ENCODE measurements around the gene GALM.
A peak's percentile ranks its signal among the peaks of the same experiment; 100 is the strongest.
"Not testable (repeated sequence)": the region's sequence is repeated elsewhere in the genome, so short reads cannot be mapped to it uniquely, and the experiment has no call there.

The GALM gene

GRCh38 chr2:38650012-38650411, 15.9 kb upstream of the GALM start:
- DNase-seq = no peak

DNA sequence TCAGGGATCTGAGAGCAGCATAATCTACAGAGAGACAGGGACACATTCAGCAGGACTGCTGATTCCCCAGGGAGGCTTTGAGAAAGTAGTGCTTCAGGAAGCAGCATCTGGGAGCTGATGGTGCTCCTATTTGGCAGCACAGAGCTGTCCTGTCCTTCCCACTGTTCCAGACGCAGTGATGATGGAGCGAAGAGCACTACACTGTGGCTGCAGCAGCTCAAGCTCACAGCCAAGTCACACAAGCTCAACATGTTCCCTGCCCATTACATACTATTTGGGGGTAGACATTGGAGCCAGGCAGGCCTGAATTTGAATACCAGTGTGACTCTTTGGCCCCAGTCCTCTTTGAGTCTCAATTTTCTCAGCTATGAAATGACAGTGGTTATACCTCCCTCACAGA, 15.2 kb upstream of the GALM start:
- no peak for DNase-seq

GRCh38 chr2:38652431-38653273, 13.3 kb upstream of the GALM start:
- no peak for DNase-seq

- no peak for DNase-seq
Measured at GRCh38 chr2:38653380-38653714, 12.6 kb upstream of the GALM start.

DNA sequence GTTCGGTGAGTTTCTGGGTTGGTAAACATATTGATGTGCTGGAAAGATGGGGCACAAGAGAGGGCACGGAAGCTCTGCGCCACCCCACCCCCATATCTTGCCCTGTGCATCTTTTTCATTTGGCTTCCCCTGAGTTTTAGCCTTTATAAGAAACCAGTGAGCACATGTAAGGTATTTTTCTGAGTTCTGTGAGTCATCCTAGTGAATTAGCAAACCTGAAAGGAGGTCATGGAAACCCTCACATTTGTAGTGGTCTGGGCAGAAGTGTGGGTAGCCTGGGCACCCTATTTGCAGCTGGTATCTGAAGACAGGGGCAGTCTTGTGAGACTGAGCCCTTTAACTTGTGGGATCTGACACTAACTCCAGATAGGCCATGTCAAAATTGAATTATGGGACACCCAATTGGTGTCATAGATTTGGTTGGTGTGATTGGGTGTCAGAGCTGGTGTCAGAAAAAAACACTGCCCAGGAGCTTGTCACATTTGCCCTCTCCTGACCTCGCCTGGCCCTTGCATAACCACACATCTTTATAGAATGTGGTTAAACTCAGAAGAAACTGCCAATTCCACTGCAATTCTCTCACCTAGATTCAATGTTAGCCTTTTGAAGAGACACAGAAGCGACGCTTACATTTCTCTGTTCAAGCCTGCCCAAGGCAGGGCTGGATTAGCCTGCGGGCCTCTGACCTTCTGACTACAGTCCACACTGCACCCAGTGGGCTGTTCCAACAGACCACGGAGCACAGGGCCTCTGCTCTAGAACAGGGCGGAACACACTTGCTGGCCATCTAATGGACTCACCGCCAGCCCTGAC, 12.0 kb upstream of the GALM start:
- no peak for DNase-seq

DNA sequence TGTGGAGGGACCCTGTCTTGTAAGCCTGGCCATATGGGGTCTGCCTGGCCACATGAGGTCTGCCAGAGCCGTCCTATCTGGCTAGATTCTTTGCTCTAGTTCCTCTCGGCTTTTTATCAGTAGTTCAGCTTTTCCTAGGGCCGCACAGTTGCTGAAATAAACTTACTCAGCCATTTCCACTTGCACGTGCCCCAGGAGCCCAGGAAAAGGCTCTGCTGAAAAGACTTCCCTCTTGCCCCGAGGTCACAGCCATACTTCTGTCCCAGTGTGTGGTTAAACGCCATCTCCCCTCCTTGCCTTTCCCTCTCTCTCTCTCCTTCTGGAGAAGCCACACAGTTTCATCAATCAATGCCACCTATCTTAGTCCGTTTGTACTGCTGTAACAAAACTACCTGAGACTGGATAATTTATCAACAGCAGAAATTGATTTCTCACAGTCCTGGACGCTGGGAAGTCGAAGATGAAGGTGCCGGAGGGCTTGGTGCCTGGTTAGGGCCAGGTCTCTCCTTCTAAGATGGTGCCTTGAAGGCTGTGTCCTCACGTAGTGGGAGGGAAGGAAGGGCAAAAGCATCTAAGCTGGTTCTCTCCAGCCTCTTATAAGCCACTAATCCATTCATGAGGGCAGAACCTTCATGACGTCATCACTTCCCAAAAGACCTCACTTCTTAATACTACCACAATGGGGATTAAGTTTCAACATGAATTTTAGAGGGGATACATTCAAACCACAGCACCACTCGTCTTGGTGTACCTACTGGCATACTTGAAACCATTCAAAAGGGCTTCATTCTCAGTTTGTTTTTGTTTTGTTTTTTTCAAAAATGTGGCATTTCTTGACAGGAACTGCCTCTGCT, 11.2 kb upstream of the GALM start:
- DNase-seq = no peak

- no peak for DNase-seq
Measured at GRCh38 chr2:38655441-38655840, 10.5 kb upstream of the GALM start.

DNA sequence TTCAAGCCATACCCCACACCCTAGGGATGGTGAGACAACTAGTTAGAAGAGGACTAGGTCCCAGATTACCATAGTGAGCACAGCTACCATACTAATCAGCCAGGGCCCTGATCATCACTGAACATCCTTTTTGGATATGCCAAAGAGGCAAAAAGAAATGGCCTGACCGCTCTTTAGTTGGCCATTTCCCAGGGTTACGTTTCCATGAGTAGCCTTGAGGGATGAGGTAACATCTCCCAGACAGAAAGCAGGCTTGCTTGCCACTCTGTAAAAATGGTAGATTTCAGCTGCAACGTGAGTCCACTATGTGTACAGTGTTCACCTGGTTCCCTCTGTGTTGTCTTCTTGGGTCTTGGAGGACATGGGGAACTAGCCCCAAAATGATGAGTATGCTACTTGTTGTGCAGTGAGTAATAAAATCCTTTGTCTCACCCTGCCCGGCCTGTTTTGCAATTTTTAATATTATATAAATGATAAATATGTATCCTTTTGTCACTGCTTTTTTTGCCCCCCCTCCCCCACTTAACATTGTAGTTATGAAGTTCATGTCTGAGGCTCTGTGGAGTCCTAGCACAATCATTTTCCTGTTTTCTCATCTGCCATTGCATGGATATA, 8.9 kb upstream of the GALM start:
- DNase-seq = no peak

- DNase-seq = no peak
Measured at GRCh38 chr2:38658613-38659012, 7.3 kb upstream of the GALM start.

DNA sequence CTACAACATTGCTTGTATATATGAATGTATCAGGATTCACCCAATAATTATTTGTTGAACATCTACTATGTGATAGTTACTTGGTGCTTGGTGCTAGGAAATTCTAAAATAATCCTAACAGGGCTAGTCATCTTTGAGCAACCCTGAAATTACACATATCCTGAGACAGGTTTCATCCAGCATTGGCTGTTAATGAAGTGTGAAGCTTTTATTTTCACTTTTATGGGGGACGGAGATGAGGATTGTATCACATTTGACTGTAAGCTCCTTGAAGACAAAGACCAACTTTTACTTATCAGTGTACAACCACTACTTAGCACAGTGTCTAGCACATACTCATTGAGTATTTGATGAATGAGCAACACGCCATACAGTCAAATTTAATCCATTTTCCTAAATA, 6.8 kb upstream of the GALM start:
- no peak for DNase-seq

- no peak for DNase-seq
Measured at GRCh38 chr2:38660282-38660681, 5.6 kb upstream of the GALM start.

DNA sequence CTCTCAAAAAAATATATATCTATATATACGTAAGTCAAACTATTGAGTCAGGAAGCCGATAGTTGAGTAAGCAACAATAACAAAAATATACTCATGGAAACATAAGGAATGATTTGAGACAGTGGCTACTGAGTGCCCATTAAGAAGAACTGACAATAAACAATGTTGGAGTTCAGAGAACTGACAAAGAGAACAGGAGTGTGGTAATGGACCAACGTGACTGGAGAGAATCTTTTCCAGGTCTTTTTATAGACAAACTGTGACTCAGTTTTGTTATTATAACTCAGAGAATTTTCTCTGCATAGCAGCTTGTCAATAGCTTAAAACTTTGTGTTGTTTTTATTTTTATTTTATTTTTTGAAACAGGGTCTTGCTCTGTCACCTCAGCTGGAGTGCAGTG, 4.6 kb upstream of the GALM start:
- no peak for DNase-seq

DNA sequence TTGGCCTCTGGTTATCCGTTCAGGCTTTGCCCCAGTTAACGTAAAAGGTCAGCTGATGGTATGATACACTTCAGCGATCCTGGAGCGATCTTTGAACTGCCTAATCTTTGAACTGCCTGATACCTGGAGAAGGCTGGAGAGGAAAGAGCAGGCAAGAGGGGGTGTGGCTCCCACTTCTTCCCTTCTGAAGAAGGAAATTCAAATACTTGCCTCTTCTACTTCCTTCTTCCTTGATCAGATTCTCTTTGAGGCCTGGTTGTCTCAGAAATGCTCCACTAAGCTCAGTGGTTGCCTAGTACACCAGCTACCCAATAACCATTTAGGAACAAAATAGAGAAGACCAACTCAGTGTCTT, 619 bp downstream of the GALM start:
- DNase-seq = peak; percentile 18

- no peak for DNase-seq
Measured at GRCh38 chr2:38668092-38668491, 2.2 kb downstream of the GALM start.

GRCh38 chr2:38668779-38669479, 3.0 kb downstream of the GALM start:
- no peak for DNase-seq

- no peak for DNase-seq
Measured at GRCh38 chr2:38671303-38671702, 5.4 kb downstream of the GALM start.

- DNase-seq = no peak
Measured at GRCh38 chr2:38671946-38672345, 6.0 kb downstream of the GALM start.

GRCh38 chr2:38672445-38673391, 6.8 kb downstream of the GALM start:
- DNase-seq = no peak

GRCh38 chr2:38676681-38677080, 10.8 kb downstream of the GALM start:
- no peak for DNase-seq

DNA sequence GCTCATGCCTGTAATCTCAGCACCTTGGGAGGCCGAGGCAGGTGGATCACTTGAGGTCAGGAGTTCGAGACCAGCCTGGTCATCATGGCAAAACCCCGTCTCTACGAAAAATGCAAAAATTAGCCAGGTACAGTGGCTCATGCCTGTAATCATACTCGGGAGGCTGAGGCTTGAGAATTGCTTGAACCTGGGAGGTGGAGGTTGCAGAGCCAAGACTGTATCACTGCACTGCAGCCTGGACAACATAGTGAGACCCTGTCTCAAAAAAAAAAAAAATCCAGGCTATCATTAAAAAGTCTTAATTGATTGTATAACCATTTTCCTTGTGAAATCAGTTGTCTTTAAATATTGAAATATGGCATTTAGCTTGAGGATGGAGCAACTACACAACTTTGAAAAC, 15.0 kb downstream of the GALM start:
- not testable (repeated sequence) for DNase-seq

DNA sequence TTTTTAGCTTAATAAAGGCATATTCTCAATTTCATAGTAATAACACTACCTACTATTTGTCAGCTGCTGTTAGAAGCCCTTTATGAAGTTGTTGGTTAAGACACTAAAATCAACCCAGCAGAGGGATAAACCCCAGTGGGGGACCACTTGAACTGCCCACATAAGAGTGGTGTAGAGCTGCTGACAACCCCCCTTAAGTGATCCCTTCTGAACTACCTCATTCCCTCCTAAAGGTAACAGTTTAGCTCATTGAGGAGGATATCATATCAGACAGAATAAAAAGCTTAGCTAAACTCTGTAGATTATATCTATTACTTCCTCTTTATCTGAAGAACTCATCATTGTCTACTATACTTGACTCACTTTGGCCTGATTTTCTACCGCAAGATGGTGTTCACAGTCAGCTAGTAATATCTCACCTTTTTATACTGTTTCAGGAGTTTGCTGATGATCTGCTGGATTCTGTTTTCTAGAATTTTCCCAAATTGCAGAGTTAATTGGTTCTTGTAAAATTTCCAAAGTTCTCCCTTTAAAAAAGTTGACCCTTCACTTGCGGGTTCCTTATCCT, 16.2 kb downstream of the GALM start:
- DNase-seq = no peak

Data from EL (cell line).